ENCODE results near the gene RPIA.
"Not testable (repeated sequence)": the region's sequence is repeated elsewhere in the genome, so short reads cannot be mapped to it uniquely, and the experiment has no call there.

Gene RPIA

DNA sequence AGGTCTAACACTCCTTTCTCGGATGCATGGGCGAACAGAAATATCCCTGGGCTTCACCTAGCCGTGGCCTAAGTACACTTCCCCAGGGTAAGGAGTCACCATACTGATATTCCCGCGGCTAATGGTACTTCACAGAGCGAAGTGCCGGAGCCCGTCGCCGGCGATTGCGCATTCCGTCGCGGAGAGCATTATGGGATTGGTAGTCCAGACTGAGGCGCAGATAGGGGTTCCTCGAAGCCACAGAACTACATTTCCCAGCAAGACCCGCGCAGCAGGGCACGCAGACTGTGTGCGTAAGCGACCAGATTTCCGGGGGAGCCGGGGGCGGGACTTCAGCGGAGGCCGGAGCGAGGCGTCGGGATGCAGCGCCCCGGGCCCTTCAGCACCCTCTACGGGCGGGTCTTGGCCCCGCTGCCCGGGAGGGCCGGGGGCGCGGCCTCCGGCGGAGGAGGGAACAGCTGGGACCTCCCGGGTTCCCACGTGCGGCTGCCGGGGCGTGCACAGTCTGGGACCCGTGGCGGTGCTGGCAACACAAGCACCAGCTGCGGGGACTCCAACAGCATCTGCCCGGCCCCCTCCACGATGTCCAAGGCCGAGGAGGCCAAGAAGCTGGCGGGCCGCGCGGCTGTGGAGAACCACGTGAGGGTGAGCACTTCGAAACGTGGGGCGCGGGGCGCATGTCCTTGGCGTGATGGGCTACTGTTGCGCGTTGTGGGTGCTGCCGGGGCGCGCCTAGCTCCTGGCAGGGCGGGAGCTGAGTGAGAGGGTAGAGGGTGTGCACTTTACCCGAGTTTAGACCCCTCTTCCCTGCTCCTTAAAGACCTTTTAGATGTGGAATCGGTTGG is at the start of gene RPIA:
RPIA (plus strand) TSS at position 335 of the 845 bp plus-strand sequence; CDS start at position 361, 26 bp downstream.
- peak within 1 kb of the TSS; percentile 92 for H3K4me3 ChIP-seq (ENCODE audit: low read length)
- peak within 1 kb of the TSS; percentile 89 for H3K9ac ChIP-seq (ENCODE audit: low read depth, low read length)
- H3K27me3 ChIP-seq (ENCODE audit: insufficient read depth, low read length), result peaks cover 10% of the 10 kb centered on the region; the same call in 1 of the 2 replicates
- H3K36me3 ChIP-seq (ENCODE audit: insufficient read depth, low read depth, low read length), result no peaks in the 10 kb centered on the region
- peak within 1 kb of the TSS; percentile 46 for H3K27ac ChIP-seq (ENCODE audit: low read length)
- H3K4me1 ChIP-seq (ENCODE audit: insufficient read depth, low read length), result peaks cover 4% of the 10 kb centered on the region; the same call in 1 of the 2 replicates
- H3K9me3 ChIP-seq (ENCODE audit: insufficient read depth, low read depth, low read length), result peaks cover 26% of the 10 kb centered on the region

DNA sequence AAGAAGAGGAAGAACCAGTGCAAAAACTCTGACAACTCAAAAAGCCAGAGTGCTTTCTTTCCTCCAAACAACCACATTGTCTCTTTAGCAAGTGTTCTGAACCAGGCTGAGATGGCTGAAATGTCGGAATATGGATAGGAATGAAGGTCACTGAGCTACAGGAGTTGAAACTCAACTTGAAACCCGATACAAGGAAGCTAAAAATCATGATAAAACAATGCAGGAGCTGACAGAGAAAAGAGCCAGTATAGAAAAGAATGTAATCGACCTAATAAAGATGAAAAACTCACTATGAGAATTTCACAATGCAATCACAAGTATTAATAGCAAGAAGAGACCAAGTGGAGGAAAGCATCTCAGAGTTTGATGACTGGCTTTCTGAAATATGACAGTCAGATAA is 49.2 kb upstream of the RPIA start:
- Histone ChIP-seq H3K27me3 (ENCODE audit: insufficient read depth, low read length) (no peaks in the 10 kb centered on the region), H3K27ac (ENCODE audit: low read length) (no peak overlapping the region), H3K9me3 (ENCODE audit: insufficient read depth, low read depth, low read length) (no peaks in the 10 kb centered on the region), H3K4me1 (ENCODE audit: insufficient read depth, low read length) (peaks cover 8% of the 10 kb centered on the region; the same call in 1 of the 2 replicates), H3K36me3 (ENCODE audit: insufficient read depth, low read depth, low read length) (no peaks in the 10 kb centered on the region), H3K4me3 (ENCODE audit: low read length) (no peak overlapping the region), H3K9ac (ENCODE audit: low read depth, low read length) (no peak overlapping the region)

DNA sequence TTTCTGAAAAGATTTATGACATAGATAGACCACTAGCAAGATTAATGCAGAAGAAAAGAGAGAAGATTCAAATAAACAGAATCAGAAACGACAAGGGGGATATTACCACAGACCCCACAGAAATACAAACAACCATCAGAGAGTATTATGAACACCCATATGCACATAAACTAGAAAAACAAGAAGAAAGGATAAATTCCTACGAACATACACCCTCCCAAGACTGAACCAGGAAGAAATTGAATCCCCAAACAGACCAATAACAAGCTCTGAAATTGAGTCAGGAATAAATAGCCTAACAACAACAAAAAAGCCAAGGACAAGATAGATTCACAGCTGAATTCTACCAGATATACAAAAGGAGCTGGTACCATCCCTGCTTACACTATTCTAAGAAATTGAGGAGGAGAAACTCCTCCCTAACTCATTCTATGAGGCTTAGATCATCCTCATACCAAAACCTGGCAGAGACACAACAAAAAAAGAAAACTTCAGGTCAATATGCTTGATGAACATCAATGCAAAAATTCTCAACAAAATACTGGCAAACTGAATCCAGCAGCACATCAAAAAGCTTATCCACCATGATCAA is 46.1 kb upstream of the RPIA start:
- H3K9me3 ChIP-seq (ENCODE audit: insufficient read depth, low read depth, low read length); H3K27me3 ChIP-seq (ENCODE audit: insufficient read depth, low read length); H3K4me3 ChIP-seq (ENCODE audit: low read length); H3K27ac ChIP-seq (ENCODE audit: low read length); H3K9ac ChIP-seq (ENCODE audit: low read depth, low read length); H3K36me3 ChIP-seq (ENCODE audit: insufficient read depth, low read depth, low read length); H3K4me1 ChIP-seq (ENCODE audit: insufficient read depth, low read length): not testable (repeated sequence)

DNA sequence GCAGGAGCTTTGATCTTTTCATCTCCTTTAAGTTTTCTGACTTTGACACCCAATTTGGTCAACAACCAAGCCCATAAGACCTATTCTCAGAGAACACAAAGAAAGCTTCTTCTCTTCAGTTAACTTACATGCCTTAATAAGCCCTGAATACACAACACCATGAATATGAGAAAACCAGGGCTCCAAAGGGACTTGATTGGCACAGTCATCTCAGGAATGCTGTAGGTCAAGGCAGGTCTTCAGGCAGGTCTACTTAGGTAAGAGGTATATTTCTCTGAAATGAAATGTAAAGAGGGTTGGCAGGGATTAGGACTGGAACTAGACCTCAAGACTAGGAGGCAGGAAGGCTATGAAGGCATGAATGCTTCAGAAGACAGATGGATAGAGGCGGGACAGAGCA is 39.8 kb upstream of the RPIA start:
- Histone ChIP-seq H3K27me3 (ENCODE audit: insufficient read depth, low read length) (no peaks in the 10 kb centered on the region), H3K4me3 (ENCODE audit: low read length) (no peak overlapping the region), H3K4me1 (ENCODE audit: insufficient read depth, low read length) (no peaks in the 10 kb centered on the region; the same call in 1 of the 2 replicates), H3K9me3 (ENCODE audit: insufficient read depth, low read depth, low read length) (no peaks in the 10 kb centered on the region), H3K9ac (ENCODE audit: low read depth, low read length) (no peak overlapping the region), H3K36me3 (ENCODE audit: insufficient read depth, low read depth, low read length) (no peaks in the 10 kb centered on the region), H3K27ac (ENCODE audit: low read length) (no peak overlapping the region)

DNA sequence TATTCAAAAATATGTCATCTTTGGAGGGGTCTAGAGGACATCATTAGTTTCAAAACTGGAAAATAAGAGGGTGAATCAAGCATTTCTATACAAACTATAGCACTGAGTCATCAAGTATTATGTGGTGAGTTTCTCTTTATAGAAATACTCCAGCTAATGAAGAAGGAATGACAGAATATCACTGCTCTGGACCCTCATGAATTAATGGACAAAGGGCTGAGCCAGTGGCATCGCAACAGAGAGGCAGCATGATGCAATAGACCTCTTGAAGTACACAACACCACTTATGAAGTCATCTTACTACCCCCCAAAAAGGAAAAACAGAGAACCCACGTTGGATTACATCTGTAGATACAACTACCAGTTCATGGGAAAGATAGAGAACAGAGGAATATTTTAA is 36.8 kb upstream of the RPIA start:
- H3K9ac ChIP-seq (ENCODE audit: low read depth, low read length), result no peak overlapping the region
- no peaks in the 10 kb centered on the region for H3K27me3 ChIP-seq (ENCODE audit: insufficient read depth, low read length)
- H3K9me3 ChIP-seq (ENCODE audit: insufficient read depth, low read depth, low read length), result no peaks in the 10 kb centered on the region
- H3K36me3 ChIP-seq (ENCODE audit: insufficient read depth, low read depth, low read length), result no peaks in the 10 kb centered on the region
- H3K4me3 ChIP-seq (ENCODE audit: low read length), result no peak overlapping the region
- H3K27ac ChIP-seq (ENCODE audit: low read length), result no peak overlapping the region
- peaks cover 11% of the 10 kb centered on the region for H3K4me1 ChIP-seq (ENCODE audit: insufficient read depth, low read length)

DNA sequence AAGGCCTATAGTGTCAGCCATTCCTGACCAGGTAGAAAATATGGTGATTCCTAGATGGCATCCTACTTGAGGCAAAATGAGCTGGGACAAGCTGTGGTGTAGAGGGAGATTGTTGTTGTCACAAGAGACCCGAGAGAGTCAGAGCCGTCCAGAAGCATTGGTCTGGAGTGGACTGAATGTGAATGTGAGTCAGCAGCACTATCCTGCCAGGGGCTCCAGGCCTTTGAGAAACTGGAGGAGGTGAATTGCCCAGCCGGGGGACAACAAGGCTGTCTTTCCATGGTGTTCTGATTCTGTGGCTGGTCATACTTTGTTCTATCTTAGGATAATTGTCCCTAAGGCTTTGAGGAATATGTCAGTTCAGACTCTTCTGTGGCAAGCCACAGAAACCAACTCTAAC is 34.8 kb upstream of the RPIA start:
- Histone ChIP-seq H3K27me3 (ENCODE audit: insufficient read depth, low read length) (no peaks in the 10 kb centered on the region), H3K9ac (ENCODE audit: low read depth, low read length) (no peak overlapping the region), H3K27ac (ENCODE audit: low read length) (no peak overlapping the region), H3K4me1 (ENCODE audit: insufficient read depth, low read length) (peaks cover 11% of the 10 kb centered on the region), H3K4me3 (ENCODE audit: low read length) (no peak overlapping the region), H3K9me3 (ENCODE audit: insufficient read depth, low read depth, low read length) (no peaks in the 10 kb centered on the region), H3K36me3 (ENCODE audit: insufficient read depth, low read depth, low read length) (no peaks in the 10 kb centered on the region)

DNA sequence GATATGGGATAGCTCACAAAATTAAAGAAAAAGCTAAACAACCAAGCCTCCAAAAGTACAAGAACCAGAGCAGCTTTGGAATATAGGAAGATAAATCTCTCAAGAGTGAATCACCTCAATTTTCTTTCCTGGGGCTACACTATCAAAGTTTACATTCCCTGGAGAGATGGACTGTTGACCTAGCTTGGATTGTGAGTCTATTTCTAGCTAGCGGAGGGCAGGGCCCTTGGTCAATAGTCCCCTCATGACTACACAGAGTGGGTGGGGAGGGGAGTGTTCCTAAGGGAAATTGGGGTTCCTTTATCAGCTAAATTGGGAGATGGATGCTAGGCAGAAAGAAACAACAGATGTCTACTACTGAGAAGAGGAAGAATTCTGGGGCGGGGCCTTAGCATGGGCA is 34.3 kb upstream of the RPIA start:
- H3K9ac ChIP-seq (ENCODE audit: low read depth, low read length), result no peak overlapping the region
- no peaks in the 10 kb centered on the region for H3K27me3 ChIP-seq (ENCODE audit: insufficient read depth, low read length)
- H3K27ac ChIP-seq (ENCODE audit: low read length), result no peak overlapping the region
- no peaks in the 10 kb centered on the region for H3K36me3 ChIP-seq (ENCODE audit: insufficient read depth, low read depth, low read length)
- no peaks in the 10 kb centered on the region for H3K9me3 ChIP-seq (ENCODE audit: insufficient read depth, low read depth, low read length)
- H3K4me1 ChIP-seq (ENCODE audit: insufficient read depth, low read length), result peaks cover 11% of the 10 kb centered on the region; the same call in 1 of the 2 replicates
- H3K4me3 ChIP-seq (ENCODE audit: low read length), result no peak overlapping the region

DNA sequence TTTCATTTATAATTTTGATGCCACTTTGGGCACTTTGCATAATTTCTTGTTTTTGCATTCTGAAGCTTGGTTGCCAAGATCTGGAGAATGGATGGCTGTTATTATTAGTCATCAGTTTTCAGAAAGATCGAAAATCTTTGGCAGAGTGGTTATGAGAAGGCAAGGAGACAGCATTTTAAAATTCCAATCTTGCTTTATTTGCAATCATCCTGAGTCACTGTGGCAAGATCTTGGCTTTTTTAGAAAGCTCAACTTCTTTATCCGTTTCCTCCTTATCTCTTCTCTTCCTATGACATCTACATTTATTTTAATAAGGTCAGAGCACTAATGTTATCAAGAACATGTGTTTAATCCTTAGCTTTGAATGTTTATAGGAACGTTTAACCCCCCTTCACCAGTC is 33.1 kb upstream of the RPIA start:
- Histone ChIP-seq H3K27ac (ENCODE audit: low read length) (no peak overlapping the region), H3K4me1 (ENCODE audit: insufficient read depth, low read length) (peaks cover 11% of the 10 kb centered on the region; the same call in 1 of the 2 replicates), H3K27me3 (ENCODE audit: insufficient read depth, low read length) (no peaks in the 10 kb centered on the region), H3K9ac (ENCODE audit: low read depth, low read length) (no peak overlapping the region), H3K4me3 (ENCODE audit: low read length) (peak overlapping the region; percentile 16; the same call in 1 of the 2 replicates), H3K9me3 (ENCODE audit: insufficient read depth, low read depth, low read length) (no peaks in the 10 kb centered on the region), H3K36me3 (ENCODE audit: insufficient read depth, low read depth, low read length) (no peaks in the 10 kb centered on the region)

DNA sequence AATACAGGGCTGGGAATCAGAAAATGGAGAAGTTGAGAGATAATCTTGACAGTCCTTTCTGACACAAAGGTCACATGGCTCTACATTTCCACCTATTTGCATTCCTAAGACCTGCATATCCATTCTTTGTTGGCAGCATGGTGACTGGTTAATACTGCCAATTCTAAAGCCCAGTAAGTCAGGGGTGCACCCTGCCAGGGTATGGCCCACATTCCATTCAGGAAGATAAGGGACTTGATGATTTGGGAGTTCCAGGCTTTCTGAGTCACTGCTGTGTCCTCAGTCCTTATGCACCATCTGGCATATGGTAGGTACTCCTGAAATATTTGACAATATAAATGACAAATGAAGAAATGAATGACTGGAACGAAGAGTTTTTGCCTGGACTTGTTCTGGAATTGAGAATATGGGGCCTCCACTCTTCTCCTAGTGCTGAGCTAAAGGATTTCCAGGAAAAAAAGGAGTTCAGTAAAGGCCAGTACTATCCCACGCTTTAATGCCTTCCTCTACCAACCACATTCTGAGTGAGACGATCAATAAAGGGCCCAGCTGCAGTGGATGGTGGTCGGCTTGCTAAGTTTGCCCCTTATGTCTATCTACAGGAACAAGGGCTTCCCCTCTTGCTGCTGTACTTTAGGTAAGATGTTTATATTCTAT is 32.5 kb upstream of the RPIA start:
- no peaks in the 10 kb centered on the region for H3K27me3 ChIP-seq (ENCODE audit: insufficient read depth, low read length)
- peak overlapping the region; percentile 16; the same call in 1 of the 2 replicates for H3K4me3 ChIP-seq (ENCODE audit: low read length)
- H3K9ac ChIP-seq (ENCODE audit: low read depth, low read length), result peak overlapping the region; percentile 20; the same call in 1 of the 2 replicates
- H3K36me3 ChIP-seq (ENCODE audit: insufficient read depth, low read depth, low read length), result no peaks in the 10 kb centered on the region
- H3K27ac ChIP-seq (ENCODE audit: low read length), result peak overlapping the region; percentile 5
- no peaks in the 10 kb centered on the region for H3K9me3 ChIP-seq (ENCODE audit: insufficient read depth, low read depth, low read length)
- H3K4me1 ChIP-seq (ENCODE audit: insufficient read depth, low read length), result peaks cover 11% of the 10 kb centered on the region; the same call in 1 of the 2 replicates

DNA sequence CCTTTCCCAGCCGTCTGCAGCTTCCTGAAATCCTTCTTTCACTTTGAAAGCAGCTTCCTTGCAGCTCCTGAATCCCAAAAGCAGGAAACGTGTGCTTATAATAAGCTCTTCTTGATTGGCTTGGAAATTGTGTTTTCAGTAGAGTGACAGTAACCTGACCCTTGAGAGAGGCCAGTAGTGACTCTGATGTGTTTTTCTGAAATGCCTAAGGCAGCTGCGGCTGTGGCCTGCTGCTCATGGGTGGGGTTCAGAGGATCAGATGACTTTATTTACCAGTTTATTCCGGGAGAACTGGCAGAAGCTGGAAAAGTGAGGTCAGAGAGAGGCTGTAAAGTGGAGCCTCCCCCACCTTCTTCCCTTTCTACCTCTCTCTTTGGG is 31.9 kb upstream of the RPIA start:
- H3K27ac ChIP-seq (ENCODE audit: low read length), result peak overlapping the region; percentile 5
- H3K4me1 ChIP-seq (ENCODE audit: insufficient read depth, low read length), result peaks cover 11% of the 10 kb centered on the region; the same call in 1 of the 2 replicates
- no peaks in the 10 kb centered on the region for H3K27me3 ChIP-seq (ENCODE audit: insufficient read depth, low read length)
- no peaks in the 10 kb centered on the region for H3K9me3 ChIP-seq (ENCODE audit: insufficient read depth, low read depth, low read length)
- H3K9ac ChIP-seq (ENCODE audit: low read depth, low read length), result peak overlapping the region; percentile 20; the same call in 1 of the 2 replicates
- H3K4me3 ChIP-seq (ENCODE audit: low read length), result peak overlapping the region; percentile 16; the same call in 1 of the 2 replicates
- no peaks in the 10 kb centered on the region for H3K36me3 ChIP-seq (ENCODE audit: insufficient read depth, low read depth, low read length)

DNA sequence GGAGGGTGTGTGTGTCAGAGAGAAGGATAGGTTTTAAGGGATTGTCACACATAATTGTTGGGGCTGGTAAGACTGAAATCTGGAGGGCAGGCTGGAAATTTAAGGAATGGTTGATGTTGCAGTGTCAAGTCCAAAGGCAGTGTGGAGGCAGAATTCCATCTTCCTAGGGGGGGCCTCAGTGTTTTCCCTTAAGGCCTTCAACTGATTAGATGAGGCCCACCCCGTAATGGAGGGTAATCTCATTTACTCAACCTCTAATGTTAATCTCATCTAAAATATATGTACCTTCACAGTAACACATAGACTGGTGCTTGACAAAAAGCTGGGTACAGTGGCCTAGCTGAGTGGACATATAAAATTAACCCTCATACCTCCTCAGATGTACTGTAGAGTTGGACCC is 30.9 kb upstream of the RPIA start:
- H3K27ac ChIP-seq (ENCODE audit: low read length), result no peak overlapping the region
- H3K27me3 ChIP-seq (ENCODE audit: insufficient read depth, low read length), result no peaks in the 10 kb centered on the region
- H3K9ac ChIP-seq (ENCODE audit: low read depth, low read length), result no peak overlapping the region
- peaks cover 11% of the 10 kb centered on the region; the same call in 1 of the 2 replicates for H3K4me1 ChIP-seq (ENCODE audit: insufficient read depth, low read length)
- H3K4me3 ChIP-seq (ENCODE audit: low read length), result no peak overlapping the region
- no peaks in the 10 kb centered on the region for H3K9me3 ChIP-seq (ENCODE audit: insufficient read depth, low read depth, low read length)
- H3K36me3 ChIP-seq (ENCODE audit: insufficient read depth, low read depth, low read length), result no peaks in the 10 kb centered on the region

Data from iPS-20b (cell line).